Right kidney (tissue), 1 donor: ENCODE measurements around the gene NAV2.

Source experiments
- DNase-seq: peaks from one replicate; pipeline ENCODE4 v3.0.0-alpha.2; 2016

NAV2 gene

GRCh38 chr11:19978668-19979518 lies 266.3 kb downstream of the NAV2 start:
- DNase-seq = no peak

- no peak for DNase-seq
Observed at GRCh38 chr11:19979519-19979845, 266.8 kb downstream of the NAV2 start.

- DNase-seq = no peak
Observed at GRCh38 chr11:19980388-19980787, 267.8 kb downstream of the NAV2 start.

- no peak for DNase-seq
Observed at GRCh38 chr11:19980957-19981669, 268.5 kb downstream of the NAV2 start.

- no peak for DNase-seq
Observed at GRCh38 chr11:19982774-19983495, 270.3 kb downstream of the NAV2 start.

- DNase-seq = no peak
Observed at GRCh38 chr11:19984048-19984742, 271.6 kb downstream of the NAV2 start.

- no peak for DNase-seq
Observed at GRCh38 chr11:19985111-19985510, 272.5 kb downstream of the NAV2 start.

- DNase-seq = no peak
Observed at GRCh38 chr11:19987331-19987801, 274.7 kb downstream of the NAV2 start.

- no peak for DNase-seq
Observed at GRCh38 chr11:19988598-19988997, 276.0 kb downstream of the NAV2 start.

- no peak for DNase-seq
Observed at GRCh38 chr11:19989191-19989590, 276.6 kb downstream of the NAV2 start.

- no peak for DNase-seq
Observed at GRCh38 chr11:19992162-19992561, 279.5 kb downstream of the NAV2 start.

- DNase-seq = no peak
Observed at GRCh38 chr11:19992998-19993397, 280.4 kb downstream of the NAV2 start.

- no peak for DNase-seq
Observed at GRCh38 chr11:19994672-19995071, 282.0 kb downstream of the NAV2 start.

GRCh38 chr11:19995145-19995544 lies 282.5 kb downstream of the NAV2 start:
- DNase-seq = no peak

GRCh38 chr11:19996571-19996970 lies 283.9 kb downstream of the NAV2 start:
- no peak for DNase-seq

- DNase-seq = no peak
Observed at GRCh38 chr11:20000022-20000350, 287.3 kb downstream of the NAV2 start.

- no peak for DNase-seq
Observed at GRCh38 chr11:20000351-20001134, 287.9 kb downstream of the NAV2 start.

- DNase-seq = no peak
Observed at GRCh38 chr11:20002312-20003216, 289.9 kb downstream of the NAV2 start.

- no peak for DNase-seq
Observed at GRCh38 chr11:20003351-20003750, 290.7 kb downstream of the NAV2 start.

GRCh38 chr11:20004866-20005265 lies 292.2 kb downstream of the NAV2 start:
- no peak for DNase-seq

GRCh38 chr11:20005747-20006146 lies 293.1 kb downstream of the NAV2 start:
- DNase-seq = no peak
